ENCODE measurements around the gene C6orf62.
A peak's percentile ranks its signal among the peaks of the same experiment; 100 is the strongest.

The C6orf62 gene

GRCh38 chr6:24719125-24719971 is at the start of gene C6orf62:
Gene C6orf62, minus strand, starts transcription at chr6:24719154. Its CDS starts 486 bp downstream, at chr6:24718668.
- TF ChIP-seq CTCF (IDR thresholded peaks at IDR 0.05) = no peak

GRCh38 chr6:24768361-24768760 is 49.4 kb upstream of the C6orf62 start:
- TF ChIP-seq CTCF (IDR thresholded peaks at IDR 0.05) = no peak

DNA sequence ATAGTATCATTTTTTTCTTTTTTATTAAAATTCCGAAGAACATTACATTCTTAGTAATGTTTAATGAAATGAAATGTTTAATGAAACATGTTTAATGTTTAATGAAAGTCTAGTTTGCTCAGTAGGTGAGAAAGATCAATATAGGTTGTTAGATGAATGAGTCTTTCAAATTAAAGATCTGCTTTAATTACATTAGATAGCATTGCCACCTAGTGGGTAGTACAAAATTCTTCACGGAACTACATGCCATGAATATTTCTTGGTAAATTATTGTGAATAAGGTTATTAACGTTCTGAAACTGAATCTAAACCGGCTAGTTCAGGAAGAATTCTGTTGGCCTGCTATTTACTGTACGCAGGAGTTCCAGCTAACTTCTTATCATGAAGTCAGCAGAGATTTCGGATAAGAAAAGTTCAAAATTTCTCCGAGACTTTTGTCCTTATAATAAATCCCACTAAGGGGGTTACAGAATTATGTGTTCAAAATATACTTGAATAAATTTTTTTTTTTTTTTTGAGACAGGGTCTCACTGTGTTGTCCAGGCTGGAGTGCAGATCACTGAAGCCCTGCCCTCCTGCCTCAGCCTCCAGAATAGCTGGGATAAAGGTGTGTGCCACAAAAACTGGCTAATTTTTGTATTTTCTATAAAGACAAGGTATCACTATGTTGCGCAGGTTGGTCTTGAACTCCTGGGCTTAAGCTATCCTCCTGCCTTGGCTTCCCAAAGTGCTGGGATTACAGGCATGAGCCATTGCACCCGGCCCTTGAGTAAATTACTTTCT is 47.9 kb upstream of the C6orf62 start:
- TF ChIP-seq CTCF (IDR thresholded peaks at IDR 0.05) = peak; percentile 56

DNA sequence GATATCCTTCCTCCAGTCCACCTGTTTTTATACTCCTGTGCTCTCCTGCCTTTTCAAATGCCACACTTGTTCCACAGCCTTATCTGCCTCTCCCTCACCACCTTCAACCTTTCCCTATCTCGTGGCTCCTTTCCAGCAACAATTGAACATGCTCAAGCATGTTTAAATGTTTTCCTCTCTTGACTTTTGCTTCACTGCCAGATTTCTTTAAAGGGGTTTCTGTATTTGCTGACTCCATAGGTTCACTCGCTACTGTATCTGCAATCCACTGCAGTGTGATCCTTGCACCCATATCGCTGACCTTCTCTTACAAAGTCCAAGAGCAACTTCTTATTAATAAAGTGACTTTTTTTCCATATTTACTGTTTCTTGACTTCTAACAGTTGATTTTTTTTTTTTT is 44.6 kb upstream of the C6orf62 start:
- no peak for TF ChIP-seq CTCF (IDR thresholded peaks at IDR 0.05)

DNA sequence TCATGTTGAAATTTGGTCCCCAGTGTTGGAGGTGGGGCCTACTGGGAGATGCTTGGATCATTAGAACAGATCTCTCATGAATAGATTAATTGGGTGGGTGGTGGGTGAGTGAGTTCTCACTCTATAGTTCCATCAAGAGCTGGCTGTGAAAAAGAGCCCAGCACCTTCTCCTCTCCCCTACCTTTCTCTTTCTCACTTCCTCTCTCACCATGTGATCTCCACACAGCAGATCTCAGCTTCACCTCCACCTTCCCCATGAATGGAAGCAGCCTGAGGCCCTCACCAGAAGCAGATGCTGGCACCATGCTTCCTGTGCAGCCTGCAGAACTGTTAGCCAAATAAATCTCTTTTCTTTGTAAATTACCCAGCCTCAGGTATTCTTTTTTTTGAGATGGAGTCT is 42.9 kb upstream of the C6orf62 start:
- no peak for TF ChIP-seq CTCF (IDR thresholded peaks at IDR 0.05)

GRCh38 chr6:24761193-24761835 is 42.4 kb upstream of the C6orf62 start:
- TF ChIP-seq CTCF (IDR thresholded peaks at IDR 0.05) = no peak

DNA sequence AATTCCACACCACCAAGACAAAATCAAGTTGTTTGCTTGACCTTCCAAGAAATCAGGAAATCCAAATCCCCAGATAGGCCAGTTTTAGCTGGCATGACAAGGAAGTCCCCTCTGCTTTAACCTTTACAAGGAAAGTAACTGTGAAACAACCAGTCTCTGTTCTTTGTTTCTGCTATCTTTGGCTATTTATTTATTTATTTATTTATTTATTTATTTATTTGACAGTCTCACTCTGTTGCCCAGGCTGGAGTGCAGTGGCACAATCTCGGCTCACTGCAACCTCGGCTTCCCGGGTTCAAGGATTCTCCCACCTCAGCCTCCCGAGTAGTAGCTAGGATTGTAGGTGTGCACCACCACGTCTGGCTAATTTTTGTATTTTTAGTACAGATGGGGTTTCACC is 41.3 kb upstream of the C6orf62 start:
- TF ChIP-seq CTCF (IDR thresholded peaks at IDR 0.05) = no peak
